Suprapubic skin (tissue), 4 donors: ENCODE measurements around the gene PITX2. TPM values are rescaled to one million over a fixed set of nuclear protein-coding genes. Genes with fewer than 3 reads are reported as not detected.

Experiments used
- DNase-seq, 2 donors: peaks; one replicate each; pipeline ENCODE4 v3.0.0-alpha.2; 2019; ENCODE audit warnings: low spot score in 2 of 2
- H3K27ac ChIP-seq: fragments of 200-600 bp; sonication (generic); one replicate; pipeline ENCODE4 v1.5.1; 2019
- H3K27me3 ChIP-seq: fragments of 200-600 bp; sonication (generic); one replicate; pipeline ENCODE4 v1.5.1; 2019
- H3K36me3 ChIP-seq: fragments of 200-600 bp; sonication (generic); one replicate; pipeline ENCODE4 v1.5.1; 2019
- H3K4me1 ChIP-seq: fragments of 200-600 bp; sonication (generic); one replicate; pipeline ENCODE4 v1.5.1; 2019
- H3K4me3 ChIP-seq: fragments of 200-600 bp; sonication (generic); one replicate; pipeline ENCODE4 v1.5.1; 2019; ENCODE audit warnings: mild to moderate bottlenecking
- H3K9me3 ChIP-seq: fragments of 200-600 bp; sonication (generic); one replicate; pipeline ENCODE4 v1.5.1; 2019
- EP300 ChIP-seq: sonication (generic); formaldehyde crosslinking; IDR thresholded peaks from one replicate; pipeline ENCODE4 v1.6.1; 2017; ENCODE audit warnings: antibody characterized with exemption
- POLR2A ChIP-seq, 2 donors: fragments of 450-650 bp; IDR thresholded peaks; one replicate each; pipeline ENCODE4 v1.6.1; 2017; ENCODE audit warnings: antibody characterized with exemption in 2 of 2, mild to moderate bottlenecking in 2 of 2, moderate library complexity in 2 of 2
- POLR2AphosphoS5 ChIP-seq, 3 donors: sonication (generic); formaldehyde crosslinking; IDR thresholded peaks; one replicate each; pipeline ENCODE4 v1.6.1; 2017; ENCODE audit warnings: antibody characterized with exemption in 3 of 3
- WGBS: methylation state at CpG from one replicate; pipeline ENCODE4 v1.1.5; 2018; 5-methylcytosine and 5-hydroxymethylcytosine counted together
- total RNA-seq, 4 donors: library from RNA; depleted of rRNA; stranded (reverse); fragments of >200 nt; gene quantifications; one replicate each; pipeline ENCODE4 v1.1.0, GENCODE V29; 2016
- TF ChIP-seq, protein P1 (sequence below), 2 donors: fragments of 200-600 bp in 1 of 2; fragments of 450-650 bp in 1 of 2; sonication (generic) in 1 of 2; IDR thresholded peaks; one replicate each; pipeline ENCODE4 v1.5.1; 2016 to 2019; ENCODE audit warnings: antibody characterized with exemption in 2 of 2, mild to moderate bottlenecking in 1 of 2, moderate library complexity in 1 of 2

The PITX2 gene
- total RNA-seq, 4 donors from 2014 or later = 0.48 to 8.3 (median 4.1) TPM

DNA sequence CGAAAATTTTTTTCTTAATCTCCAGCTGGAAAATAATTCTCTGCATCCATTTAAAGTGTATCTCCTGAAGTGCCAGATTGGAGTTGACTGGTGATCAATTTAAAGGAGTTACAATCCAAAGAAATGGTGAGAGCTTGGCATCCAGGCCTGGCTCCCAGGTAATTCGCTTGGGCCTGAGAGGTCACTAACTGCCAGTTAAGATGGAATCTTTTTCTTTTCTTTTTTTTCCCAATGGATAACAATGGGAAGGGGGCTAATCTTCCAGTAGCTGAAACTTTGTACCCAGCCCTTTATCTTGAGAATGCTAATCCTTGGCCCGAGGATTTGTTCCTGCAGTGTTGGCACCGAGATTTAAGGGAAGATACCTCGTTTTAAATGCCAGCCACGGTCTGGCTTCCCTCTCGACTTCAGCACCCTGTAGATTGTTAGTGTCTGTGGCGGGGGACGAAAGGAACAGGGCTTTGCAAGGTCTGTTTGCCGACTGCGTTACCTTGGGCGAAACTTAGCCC is 13.3 kb upstream of the PITX2 start:
- no peaks in the 10 kb centered on the region for H3K36me3 ChIP-seq
- H3K27me3 ChIP-seq = peaks cover 98% of the 10 kb centered on the region
- WGBS = 46% methylated on average over 11 of the region's 12 CpGs
- DNase-seq = no peak
- H3K9me3 ChIP-seq = no peaks in the 10 kb centered on the region
- TF ChIP-seq EP300 (no peak), POLR2A (IDR thresholded peaks at IDR 0.05) (no peak), POLR2AphosphoS5 (IDR thresholded peaks at IDR 0.05) (no peak)
- TF ChIP-seq, protein P1, sequence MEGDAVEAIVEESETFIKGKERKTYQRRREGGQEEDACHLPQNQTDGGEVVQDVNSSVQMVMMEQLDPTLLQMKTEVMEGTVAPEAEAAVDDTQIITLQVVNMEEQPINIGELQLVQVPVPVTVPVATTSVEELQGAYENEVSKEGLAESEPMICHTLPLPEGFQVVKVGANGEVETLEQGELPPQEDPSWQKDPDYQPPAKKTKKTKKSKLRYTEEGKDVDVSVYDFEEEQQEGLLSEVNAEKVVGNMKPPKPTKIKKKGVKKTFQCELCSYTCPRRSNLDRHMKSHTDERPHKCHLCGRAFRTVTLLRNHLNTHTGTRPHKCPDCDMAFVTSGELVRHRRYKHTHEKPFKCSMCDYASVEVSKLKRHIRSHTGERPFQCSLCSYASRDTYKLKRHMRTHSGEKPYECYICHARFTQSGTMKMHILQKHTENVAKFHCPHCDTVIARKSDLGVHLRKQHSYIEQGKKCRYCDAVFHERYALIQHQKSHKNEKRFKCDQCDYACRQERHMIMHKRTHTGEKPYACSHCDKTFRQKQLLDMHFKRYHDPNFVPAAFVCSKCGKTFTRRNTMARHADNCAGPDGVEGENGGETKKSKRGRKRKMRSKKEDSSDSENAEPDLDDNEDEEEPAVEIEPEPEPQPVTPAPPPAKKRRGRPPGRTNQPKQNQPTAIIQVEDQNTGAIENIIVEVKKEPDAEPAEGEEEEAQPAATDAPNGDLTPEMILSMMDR (IDR thresholded peaks at IDR 0.05) = no peak
- peak overlapping the region; percentile 41 for H3K4me3 ChIP-seq
- H3K27ac ChIP-seq = no peak overlapping the region
- peaks cover 29% of the 10 kb centered on the region for H3K4me1 ChIP-seq

DNA sequence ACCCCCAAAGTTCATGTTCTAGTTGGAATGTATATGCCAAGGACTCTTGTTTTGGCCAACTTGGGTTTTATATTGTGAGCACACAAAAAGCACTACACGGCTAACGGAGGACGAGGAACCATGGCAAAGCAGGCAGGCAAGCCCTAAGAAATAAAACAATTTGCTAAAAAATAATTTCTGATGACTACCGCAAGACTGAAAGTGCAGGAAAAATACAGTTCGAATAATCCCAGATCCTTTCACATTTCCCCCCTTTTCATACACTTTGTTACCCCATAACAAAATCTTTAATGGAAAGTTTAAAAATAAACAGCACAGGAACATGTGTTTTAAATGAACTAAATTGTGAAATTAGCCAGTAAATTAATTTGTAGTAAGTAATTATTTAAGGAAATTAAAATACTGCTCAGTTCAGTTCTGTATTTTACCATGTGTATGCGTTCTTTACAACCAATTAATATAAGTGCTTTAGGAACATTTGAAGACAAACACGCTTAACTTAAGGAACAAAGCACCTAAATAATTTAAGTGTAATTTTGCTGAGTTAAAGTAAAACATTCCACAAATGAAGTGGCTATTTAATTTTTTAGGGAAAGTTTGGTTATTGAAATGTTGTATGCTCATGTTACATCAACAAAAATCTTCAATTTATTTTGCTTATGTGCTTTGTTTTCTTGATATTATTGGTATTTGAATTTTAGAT is 12.4 kb upstream of the PITX2 start:
- peaks cover 29% of the 10 kb centered on the region for H3K4me1 ChIP-seq
- H3K27ac ChIP-seq = no peak overlapping the region
- no peaks in the 10 kb centered on the region for H3K36me3 ChIP-seq
- WGBS = 49% methylated on average over 7 of the region's 7 CpGs
- peaks cover 98% of the 10 kb centered on the region for H3K27me3 ChIP-seq
- TF ChIP-seq POLR2A (IDR thresholded peaks at IDR 0.05) = no peak
- no peak for TF ChIP-seq POLR2AphosphoS5 (IDR thresholded peaks at IDR 0.05)
- TF ChIP-seq EP300 = no peak
- TF ChIP-seq, protein P1 (IDR thresholded peaks at IDR 0.05) = no peak
- DNase-seq = no peak
- H3K4me3 ChIP-seq = no peak overlapping the region
- no peaks in the 10 kb centered on the region for H3K9me3 ChIP-seq

DNA sequence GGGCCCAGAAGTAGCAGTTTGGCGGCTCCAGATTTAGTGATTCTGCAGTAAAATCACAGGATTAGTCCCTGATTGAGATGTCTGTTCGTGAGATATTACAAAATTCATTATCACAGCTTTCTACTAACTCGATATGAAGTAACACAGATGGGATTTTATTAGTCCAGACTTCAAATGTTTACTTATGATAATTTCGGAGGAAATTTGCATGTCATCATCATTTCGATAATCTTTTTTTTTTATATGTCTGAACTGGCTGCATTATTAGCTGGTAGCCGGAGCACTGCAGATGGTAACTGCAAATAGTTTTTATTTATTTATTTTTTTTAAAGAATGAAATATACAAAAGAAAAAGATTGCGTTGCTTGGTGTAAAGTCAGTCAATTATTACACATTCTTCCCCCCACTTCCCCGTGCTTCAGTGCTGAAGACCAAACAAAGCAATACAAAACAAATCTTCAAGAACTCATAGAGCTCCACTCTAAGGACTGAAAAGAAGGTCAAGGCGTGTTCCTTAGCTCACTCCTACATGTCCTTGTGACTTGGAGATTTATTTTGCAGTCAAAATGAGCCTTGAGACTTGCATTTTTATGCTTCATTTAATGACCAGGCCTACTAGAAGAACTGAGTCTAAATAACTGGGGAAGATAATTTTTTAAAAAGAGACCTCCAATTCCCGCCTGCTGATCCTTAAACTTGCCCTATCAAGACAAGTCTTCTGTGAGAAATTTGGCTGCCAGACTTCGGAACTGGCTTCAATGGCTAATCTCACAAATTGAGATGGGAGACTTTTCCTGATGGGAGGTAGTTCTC is 11.7 kb upstream of the PITX2 start:
- TF ChIP-seq POLR2A (IDR thresholded peaks at IDR 0.05) = no peak
- TF ChIP-seq, protein P1 (IDR thresholded peaks at IDR 0.05) = no peak
- no peak for TF ChIP-seq POLR2AphosphoS5 (IDR thresholded peaks at IDR 0.05)
- TF ChIP-seq EP300 = no peak
- no peaks in the 10 kb centered on the region for H3K36me3 ChIP-seq
- H3K9me3 ChIP-seq = no peaks in the 10 kb centered on the region
- H3K4me3 ChIP-seq = no peak overlapping the region
- H3K4me1 ChIP-seq = peaks cover 29% of the 10 kb centered on the region
- H3K27ac ChIP-seq = no peak overlapping the region
- 77% methylated on average over 11 of the region's 11 CpGs for WGBS
- DNase-seq = no peak
- H3K27me3 ChIP-seq = peaks cover 98% of the 10 kb centered on the region

DNA sequence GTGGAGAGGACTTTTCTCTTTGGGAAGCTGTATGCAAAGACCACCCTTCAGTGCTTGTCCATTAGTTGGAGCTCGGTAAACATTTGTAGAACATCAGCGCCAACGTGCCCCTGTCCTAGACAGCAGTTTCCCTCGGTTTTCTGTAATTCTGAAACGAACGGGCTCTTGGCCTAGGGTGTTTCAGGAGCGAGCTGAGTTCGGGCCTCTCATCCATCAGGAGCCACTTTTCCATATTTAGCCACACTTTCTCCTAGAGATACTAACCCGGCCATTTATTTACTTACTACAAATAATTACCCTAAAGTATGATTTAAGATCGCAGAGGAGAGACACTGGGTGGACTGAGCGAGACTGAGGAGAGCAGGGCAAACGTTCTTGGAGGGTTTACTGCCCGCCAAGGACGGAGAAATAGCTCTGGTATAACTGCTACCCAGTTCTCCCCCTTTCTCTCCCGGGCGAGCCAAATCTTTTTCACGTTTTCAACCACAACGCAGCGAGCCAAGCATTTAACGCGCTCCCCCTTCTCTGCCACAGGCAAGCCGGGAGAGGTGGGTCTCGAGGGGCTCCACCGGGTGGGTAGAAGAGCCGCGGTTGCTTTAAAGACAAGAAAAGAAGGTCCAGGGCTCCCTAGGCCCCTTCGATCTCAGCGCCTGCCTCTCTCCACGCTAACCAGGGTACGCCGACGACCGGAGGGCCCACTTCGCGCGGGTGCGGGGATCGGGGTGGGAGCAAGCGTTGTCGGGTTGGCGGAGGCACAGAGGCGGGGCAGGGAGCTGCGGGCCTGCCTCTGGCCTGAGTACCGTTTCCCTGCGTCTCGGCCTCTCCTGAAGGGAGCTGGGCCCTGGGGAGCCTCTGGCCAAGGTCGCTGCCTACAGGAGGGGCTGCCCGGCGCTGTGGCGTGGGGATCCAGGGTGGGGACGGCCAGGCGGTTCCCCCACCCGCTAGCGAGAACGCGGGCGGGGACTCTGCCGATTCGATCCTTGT is 10.8 kb upstream of the PITX2 start:
- H3K9me3 ChIP-seq = no peaks in the 10 kb centered on the region
- H3K4me3 ChIP-seq = no peak overlapping the region
- TF ChIP-seq, protein P1 (IDR thresholded peaks at IDR 0.05) = no peak
- no peak for TF ChIP-seq POLR2A (IDR thresholded peaks at IDR 0.05)
- H3K27ac ChIP-seq = no peak overlapping the region
- no peak for DNase-seq
- WGBS = 62% methylated on average over 42 of the region's 59 CpGs
- no peaks in the 10 kb centered on the region for H3K36me3 ChIP-seq
- peaks cover 98% of the 10 kb centered on the region for H3K27me3 ChIP-seq
- H3K4me1 ChIP-seq = peaks cover 31% of the 10 kb centered on the region
